NCI-H345 treated with DMSO at 0.1 percent for 48 hours (cell line): ENCODE data around the gene FPR1.

Experiments used
- DNase-seq: peaks from one replicate; lab custom pipeline; 2025; ENCODE audit not compliant: unreplicated experiment; lab: John Stamatoyannopoulos, UW

The FPR1 gene

DNA sequence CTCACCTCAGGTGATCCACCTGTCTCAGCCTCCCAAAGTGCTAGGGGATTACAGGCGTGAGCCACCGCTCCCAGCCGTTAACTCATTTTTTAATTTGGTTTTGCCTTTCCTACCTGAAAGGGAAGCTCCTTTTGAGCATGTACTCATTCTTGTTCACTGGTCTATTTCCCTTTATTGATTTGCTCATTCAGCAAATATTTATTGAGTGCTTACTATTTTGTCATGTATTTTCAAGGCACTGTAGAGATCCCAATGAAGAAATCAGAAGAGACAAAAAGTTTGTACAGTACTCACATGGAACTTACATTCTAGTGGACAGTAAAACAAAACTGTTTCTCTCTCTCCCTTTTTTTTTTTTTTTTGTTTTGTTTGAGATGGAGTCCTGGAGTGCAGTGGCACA is 44.8 kb downstream of the FPR1 start:
- no peak for DNase-seq

DNA sequence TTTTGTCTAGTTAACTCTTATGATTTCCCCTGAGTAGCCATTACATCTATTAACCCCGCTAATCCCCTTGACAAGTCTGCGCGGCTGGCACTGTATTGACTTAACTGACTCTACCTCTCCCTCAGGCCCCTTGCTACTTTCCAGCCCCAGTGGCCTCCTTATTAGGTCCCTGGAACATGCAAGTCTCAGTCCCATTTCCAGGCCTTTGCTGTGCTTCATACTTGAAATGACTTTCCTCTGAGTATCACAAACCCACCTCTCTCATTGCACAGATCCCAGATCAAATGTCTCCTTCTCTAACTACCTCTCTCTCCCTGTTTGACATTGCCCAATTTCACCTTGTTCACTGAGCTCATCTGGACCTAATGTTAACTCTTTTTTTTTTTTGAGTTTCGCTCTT is 45.4 kb downstream of the FPR1 start:
- DNase-seq = no peak

DNA sequence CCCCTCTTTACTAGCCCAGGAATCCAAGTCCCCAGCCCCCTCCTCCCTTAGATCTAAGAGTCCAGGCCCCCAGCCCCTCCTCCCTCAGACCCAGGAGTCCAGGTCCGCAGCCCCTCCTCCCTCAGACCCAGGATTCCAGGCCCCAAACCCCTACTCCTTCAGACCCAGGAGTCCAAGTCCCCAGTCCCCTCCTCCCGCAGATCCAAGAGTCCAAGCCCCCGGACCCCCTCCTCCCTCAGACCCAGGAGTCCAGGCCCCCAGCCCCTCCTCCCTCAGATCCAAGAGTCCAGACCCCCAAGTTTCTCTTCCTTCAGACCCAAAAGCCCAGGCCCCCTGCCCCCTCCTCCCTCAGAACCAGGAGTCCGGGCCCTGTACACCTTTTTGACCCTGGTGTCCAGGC is 47.1 kb downstream of the FPR1 start:
- DNase-seq = no peak

DNA sequence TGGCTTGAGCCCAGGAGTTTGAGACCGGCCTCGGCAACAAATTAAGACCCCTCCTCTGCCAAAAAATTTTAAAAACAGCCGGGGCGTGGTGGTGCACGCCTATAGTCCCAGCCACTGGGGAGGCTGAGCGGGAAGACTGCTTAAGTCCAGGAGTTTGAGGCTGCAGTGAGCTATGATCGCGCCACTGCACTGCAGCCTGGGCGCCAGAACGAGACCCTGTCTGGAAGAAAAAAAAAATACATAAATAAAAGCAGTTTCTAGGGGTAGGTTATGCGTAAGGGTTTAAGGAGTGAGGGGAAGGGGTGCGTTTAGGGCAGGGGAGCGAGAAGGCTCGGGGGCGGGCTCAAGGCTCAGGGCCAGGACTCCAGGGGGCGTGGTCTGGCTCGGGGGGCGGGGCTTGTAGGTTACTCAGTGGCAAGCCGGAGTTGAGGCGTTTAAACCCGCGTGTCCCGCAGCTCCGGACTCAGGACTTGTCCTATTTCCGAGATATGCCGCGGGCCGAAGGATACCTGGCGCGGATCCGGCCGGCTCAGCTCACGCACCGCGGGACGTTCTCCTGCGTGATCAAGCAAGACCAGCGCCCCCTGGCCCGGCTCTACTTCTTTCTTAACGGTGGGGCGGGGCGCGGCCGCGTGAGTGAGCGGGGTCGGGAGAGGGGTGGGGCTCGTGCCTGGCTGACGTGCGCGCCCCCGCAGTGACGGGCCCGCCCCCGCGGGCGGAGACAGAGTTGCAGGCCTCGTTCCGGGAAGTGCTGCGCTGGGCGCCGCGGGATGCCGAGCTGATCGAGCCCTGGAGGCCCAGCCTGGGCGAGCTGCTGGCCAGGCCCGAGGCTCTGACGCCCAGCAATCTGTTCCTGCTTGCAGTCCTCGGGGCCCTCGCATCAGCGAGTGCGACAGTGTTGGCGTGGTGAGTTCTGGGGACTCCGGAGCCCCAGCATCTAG is 47.8 kb downstream of the FPR1 start:
- DNase-seq = no peak

DNA sequence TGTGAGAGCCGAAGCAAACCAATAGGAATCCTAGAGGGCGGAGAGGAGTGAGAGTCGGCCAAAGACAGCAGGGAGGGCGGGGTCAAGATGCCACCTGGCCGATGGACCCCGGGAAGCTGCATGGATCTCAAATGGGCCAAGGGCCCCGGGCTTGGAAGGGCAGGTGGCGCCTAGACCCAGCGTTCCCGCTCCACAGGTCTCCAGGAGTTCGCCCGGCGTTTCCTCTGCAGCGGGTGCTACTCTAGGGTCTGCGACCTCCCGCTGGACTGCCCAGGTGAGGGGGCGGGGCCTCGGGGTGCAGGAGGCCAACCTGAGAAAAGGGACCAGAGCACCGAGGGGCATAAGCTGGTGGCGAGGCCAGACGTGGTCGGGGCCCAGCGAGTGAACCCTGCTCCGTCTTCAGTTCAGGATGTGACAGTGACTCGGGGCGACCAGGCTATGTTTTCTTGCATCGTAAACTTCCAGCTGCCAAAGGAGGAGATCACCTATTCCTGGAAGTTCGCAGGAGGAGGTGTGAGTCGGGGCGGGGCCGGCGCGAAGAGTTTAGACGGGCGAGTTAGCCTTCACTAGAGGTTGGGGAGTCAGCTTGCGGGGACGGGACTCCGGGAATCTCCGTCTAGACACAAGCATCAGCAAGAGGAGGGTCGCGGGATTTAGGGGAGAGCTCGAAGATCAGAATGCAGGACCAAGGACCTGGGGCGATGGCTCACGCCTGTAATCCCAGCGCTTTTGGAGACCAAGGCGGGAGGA is 48.7 kb downstream of the FPR1 start:
- no peak for DNase-seq

DNA sequence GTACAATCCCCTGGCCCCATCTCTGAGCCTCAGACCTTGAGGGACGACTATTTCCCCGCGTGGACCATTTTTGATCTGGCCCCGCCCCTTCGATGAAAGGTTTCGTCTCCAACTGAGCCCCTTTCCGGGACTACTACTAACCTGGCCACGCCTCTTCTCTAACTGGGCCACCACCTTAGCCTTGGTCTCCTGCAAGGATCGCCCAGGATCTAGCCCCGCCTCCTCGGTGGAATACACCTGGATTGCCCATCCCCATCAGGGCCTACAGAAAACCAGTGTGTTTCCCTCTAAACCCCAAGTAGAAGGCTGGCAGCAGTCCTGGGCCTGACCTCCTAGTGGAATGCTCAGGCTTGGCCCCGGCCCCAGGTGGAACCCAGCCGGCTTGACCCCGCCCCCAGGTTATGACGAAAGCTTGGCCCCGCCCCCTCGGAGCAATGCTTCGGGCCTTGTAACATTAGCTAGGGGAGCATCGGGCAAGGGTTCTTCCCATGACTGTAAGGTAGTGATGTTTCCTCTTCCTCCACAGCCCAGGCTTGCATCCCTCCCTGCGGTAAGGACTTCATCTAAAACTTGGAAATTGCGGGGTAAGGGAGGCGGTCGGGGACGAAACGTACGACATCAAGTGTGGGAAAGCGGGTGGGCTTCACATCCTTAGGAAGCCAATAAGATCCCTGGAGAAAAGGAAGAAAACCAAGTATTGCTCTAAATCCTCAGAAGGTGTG is 49.4 kb downstream of the FPR1 start:
- DNase-seq = no peak

DNA sequence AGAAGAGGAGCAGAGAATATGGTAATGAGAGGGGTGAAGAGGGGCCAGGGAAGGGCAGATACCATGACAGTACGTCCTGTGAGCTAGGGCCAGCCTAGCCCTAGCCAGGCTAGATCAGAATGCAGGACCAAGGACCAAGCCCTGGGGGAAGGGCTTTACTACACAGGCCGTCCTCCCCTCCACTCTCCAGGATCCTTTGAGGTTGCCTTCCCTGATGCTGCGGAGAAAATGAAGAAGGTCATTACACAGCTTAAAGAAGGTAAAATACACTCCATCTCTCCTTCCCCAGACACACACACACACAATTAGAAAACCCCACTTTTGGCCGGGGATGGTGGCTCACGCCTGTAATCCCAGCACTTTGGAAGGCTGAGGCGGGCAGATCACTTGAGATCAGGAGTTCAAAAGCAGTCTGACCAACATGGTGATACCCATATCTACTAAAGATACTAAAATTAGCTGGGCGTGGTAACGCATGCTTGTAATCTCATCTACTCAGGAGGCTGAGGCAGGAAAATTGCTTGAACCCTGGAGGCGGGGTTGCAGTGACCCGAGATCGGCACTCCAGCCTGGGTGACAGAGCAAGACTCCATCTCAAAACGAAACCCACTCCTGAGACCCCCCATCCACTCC is 50.1 kb downstream of the FPR1 start:
- no peak for DNase-seq

DNA sequence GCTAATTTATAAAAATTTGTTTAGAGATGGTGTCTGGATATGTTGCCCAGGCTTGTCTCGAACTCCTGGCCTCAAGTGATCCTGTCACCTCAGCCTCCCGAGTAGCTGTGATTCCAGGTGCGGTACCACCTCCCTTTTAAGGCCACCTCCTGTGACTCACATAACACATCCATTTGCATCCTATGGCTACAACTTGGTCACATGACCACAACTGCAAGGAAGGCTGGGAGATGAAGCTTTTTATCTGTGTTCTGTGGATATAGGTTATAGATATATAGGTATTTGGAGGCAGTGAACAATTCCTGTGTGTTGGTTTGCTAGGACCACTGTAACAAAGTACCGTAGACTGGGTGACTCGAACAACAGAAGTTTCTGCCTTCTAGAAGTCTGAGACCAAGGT is 52.5 kb downstream of the FPR1 start:
- no peak for DNase-seq

DNA sequence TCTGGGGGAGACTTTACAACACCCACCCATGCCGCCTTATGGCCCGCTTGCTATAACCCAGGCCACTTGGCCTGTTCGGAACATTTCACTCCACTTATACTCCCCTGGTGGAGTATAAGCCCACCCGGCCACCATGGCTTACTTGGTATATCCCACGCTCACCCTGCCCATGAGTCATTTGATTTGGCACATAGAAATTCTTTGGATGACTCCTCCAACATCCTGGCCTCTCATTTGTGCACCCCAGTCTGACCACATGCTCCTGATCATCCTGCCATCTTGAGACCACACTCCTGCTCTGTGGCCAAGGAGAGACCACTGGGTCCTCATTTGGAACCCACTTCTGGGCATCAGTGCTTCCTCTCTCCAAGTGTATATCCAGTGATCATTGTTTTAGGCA is 53.4 kb downstream of the FPR1 start:
- no peak for DNase-seq

DNA sequence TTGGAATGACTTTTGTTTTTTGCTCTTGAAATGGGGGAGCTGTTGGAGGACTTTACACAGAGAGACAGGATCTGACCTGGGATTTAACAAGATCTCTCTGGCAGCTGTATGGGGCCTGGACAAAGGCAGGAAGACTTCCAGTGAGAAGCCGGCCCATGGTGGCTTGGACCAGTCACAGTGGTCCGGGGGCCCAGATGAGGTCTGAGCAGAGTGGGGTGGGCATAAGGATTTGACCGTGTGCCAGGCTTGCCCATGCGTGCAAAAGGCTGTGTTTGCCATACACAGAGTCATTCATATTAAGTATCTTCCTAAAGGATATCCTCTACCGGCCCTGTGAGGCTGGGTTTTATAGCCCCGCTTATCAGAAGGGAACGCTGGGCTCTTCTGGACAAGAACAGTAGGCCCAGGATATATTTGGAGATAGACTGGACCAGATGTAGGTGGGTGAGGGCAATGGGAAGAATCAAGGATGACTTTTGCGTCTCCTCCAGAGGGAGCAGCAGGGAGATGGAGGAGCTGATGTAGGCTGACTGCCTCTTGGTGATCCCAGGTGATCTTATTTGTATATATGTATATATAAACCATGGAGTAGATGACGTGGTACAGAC is 54.4 kb downstream of the FPR1 start:
- DNase-seq = no peak

DNA sequence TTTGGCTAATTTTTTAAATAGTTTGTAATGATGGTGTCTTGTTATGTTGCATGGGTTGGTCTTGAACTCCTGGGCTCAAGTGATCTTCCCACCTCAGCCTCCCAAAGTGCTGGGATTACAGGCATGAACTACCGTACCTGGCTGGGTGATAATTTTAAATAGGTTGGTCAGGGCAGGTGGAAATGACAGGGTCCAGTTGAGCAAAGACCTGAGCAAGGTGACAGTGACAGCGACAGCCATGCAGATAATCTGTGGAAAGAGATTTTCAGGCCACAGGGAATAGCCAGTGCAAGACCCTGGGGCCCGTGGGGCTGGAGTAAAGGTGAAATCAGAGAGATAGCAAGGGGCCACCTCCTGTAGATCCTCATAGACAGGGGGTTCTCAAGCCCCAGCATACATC is 55.1 kb downstream of the FPR1 start:
- no peak for DNase-seq
